Dermis blood vessel endothelial cell (primary cell): ENCODE results near the gene FRAT1. TPM values are rescaled to one million over a fixed set of nuclear protein-coding genes. Genes with fewer than 3 reads are reported as not detected.
A peak's percentile ranks its signal among the peaks of the same experiment; 100 is the strongest.
"Not testable (repeated sequence)": the region's sequence is repeated elsewhere in the genome, so short reads cannot be mapped to it uniquely, and the experiment has no call there.

Experiments used
- DNase-seq: peaks from one replicate; pipeline ENCODE4 v3.0.0; 2010
- total RNA-seq: library from RNA; depleted of rRNA; stranded (reverse); fragments of >200 nt; gene quantifications from 2 replicates; pipeline ENCODE4 v1.2.3, GENCODE V29; 2014

Gene FRAT1
- total RNA-seq: 5.4 and 6.6 TPM in 2 replicates

- peak; percentile 90 for DNase-seq
Measured at GRCh38 chr10:97318772-97319651, at the start of gene FRAT1. Gene FRAT1, plus strand, starts transcription at chr10:97319271. Its CDS starts 183 bp downstream, at chr10:97319454.

GRCh38 chr10:97270523-97271154, 48.4 kb upstream of the FRAT1 start:
- DNase-seq: peak; percentile 61

GRCh38 chr10:97273700-97274099, 45.4 kb upstream of the FRAT1 start:
- no peak for DNase-seq

GRCh38 chr10:97274828-97275227, 44.2 kb upstream of the FRAT1 start:
- DNase-seq: no peak

GRCh38 chr10:97277551-97277950, 41.5 kb upstream of the FRAT1 start:
- DNase-seq: no peak

GRCh38 chr10:97278491-97278989, 40.5 kb upstream of the FRAT1 start:
- DNase-seq: peak; percentile 90

GRCh38 chr10:97279121-97279815, 39.8 kb upstream of the FRAT1 start:
- DNase-seq: no peak

GRCh38 chr10:97280783-97281182, 38.3 kb upstream of the FRAT1 start:
- DNase-seq: no peak

GRCh38 chr10:97290076-97290475, 29.0 kb upstream of the FRAT1 start:
- DNase-seq: not testable (repeated sequence)

- DNase-seq: not testable (repeated sequence)
Measured at GRCh38 chr10:97290576-97291356, 28.3 kb upstream of the FRAT1 start.

- no peak for DNase-seq
Measured at GRCh38 chr10:97291357-97292096, 27.5 kb upstream of the FRAT1 start.

- DNase-seq: peak; percentile 99
Measured at GRCh38 chr10:97292097-97292861, 26.8 kb upstream of the FRAT1 start, which contains the start of gene ARHGAP19. Gene ARHGAP19, minus strand, starts transcription at chr10:97292637. Its CDS starts 10 bp downstream, at chr10:97292627.

GRCh38 chr10:97292862-97293198, 26.2 kb upstream of the FRAT1 start:
- no peak for DNase-seq

GRCh38 chr10:97297556-97298222, 21.4 kb upstream of the FRAT1 start:
- no peak for DNase-seq

GRCh38 chr10:97298223-97298571, 20.9 kb upstream of the FRAT1 start:
- no peak for DNase-seq

- no peak for DNase-seq
Measured at GRCh38 chr10:97300980-97301379, 18.1 kb upstream of the FRAT1 start.

GRCh38 chr10:97302088-97302791, 16.8 kb upstream of the FRAT1 start:
- no peak for DNase-seq

- no peak for DNase-seq
Measured at GRCh38 chr10:97307441-97307840, 11.6 kb upstream of the FRAT1 start.
